ENCODE results near the gene RPLP1. TPM values are rescaled to one million over a fixed set of nuclear protein-coding genes. Genes with fewer than 3 reads are reported as not detected.
"Not testable (repeated sequence)": the region's sequence is repeated elsewhere in the genome, so short reads cannot be mapped to it uniquely, and the experiment has no call there.

RPLP1 gene
- total RNA-seq, 1 donor from 2014 or later, result 617 TPM

- no peak overlapping the region for H3K4me3 ChIP-seq (ENCODE audit: low read depth, low read length)
- TF ChIP-seq CTCF (conservative IDR thresholded peaks at IDR 0.05; ENCODE audit: low read depth, low read length), result no peak
Observed at GRCh38 chr15:69436951-69437350, 15.7 kb upstream of the RPLP1 start.

GRCh38 chr15:69439623-69440022 is 13.0 kb upstream of the RPLP1 start:
- H3K4me3 ChIP-seq (ENCODE audit: low read depth, low read length), result no peak overlapping the region
- DNase-seq (ENCODE audit: low read depth), result no peak
- TF ChIP-seq CTCF (conservative IDR thresholded peaks at IDR 0.05; ENCODE audit: low read depth, low read length), result no peak

More at GRCh38 chr15:69436951-69437350, 15.7 kb upstream of the RPLP1 start:
- no peak for DNase-seq (ENCODE audit: low read depth)

DNA sequence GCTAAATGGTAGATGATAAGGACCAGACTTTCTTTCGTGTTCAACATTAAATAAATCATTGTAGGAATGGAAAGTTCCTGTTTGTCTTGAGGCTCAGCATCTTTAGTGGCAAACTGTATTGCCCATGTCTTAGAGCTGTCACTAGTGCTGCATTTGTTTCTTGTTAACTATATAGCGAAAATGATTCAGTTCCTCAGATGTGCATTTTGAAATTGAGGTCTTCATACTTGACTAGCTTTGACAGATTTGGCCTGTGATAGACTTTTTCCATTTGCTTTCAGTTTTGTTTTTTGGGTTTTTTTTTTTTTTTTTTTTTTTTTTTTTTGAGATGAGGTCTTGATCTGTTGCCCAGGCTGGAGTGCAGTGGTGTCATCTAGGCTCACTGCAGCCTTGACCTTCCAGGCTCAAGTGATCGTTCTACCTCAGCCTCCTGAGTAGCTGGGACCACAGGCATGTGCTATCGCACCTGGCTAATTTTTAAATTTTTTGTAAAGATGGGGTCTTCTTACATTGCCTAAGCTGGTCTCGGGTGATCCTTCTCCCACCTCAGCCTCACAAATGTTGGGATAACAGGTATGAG is 9.5 kb upstream of the RPLP1 start:
- TF ChIP-seq CTCF (conservative IDR thresholded peaks at IDR 0.05; ENCODE audit: low read depth, low read length), result no peak
- no peak for DNase-seq (ENCODE audit: low read depth)

DNA sequence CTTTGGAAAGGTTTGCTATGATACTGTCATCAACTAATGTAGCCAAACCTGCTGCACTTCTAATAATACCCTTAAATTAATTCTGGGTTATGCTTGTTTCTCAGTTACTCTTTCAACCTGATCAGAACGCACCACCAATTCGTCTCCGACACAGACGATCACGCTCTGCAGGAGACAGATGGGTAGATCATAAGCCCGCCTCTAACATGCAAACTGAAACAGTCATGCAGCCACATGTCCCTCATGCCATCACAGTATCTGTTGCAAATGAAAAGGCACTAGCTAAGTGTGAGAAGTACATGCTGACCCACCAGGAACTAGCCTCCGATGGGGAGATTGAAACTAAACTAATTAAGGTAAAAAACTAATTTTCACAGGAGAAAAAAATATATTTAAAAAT is 7.9 kb upstream of the RPLP1 start:
- no peak for DNase-seq (ENCODE audit: low read depth)
- no peak overlapping the region for H3K4me3 ChIP-seq (ENCODE audit: low read depth, low read length)
- TF ChIP-seq CTCF (conservative IDR thresholded peaks at IDR 0.05; ENCODE audit: low read depth, low read length), result no peak

More for the DNA sequence above, 9.5 kb upstream of the RPLP1 start:
- no peak overlapping the region for H3K4me3 ChIP-seq (ENCODE audit: low read depth, low read length)

- no peak for DNase-seq (ENCODE audit: low read depth)
- H3K4me3 ChIP-seq (ENCODE audit: low read depth, low read length), result no peak overlapping the region
- TF ChIP-seq CTCF (conservative IDR thresholded peaks at IDR 0.05; ENCODE audit: low read depth, low read length), result no peak
Observed at GRCh38 chr15:69446953-69447352, 5.7 kb upstream of the RPLP1 start.

DNA sequence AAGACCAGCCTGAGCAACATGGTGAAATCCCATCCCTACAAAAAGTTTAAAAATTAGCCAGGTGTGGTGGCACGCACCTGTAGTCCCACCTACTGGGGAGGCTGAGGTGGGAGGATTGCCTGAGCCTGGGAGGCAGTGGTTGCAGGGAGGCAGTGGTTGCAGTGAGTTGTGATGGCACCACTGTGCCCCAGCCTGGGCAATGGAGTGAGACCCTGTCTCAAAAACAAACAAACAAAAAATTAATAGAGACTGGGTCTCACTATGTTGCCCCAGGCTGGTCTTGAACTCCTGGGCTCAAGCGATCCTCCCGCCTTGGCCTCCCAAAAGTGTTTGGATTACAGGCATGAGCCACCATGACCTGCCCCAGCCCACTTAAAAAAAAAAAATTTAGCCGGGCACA is 2.4 kb upstream of the RPLP1 start:
- DNase-seq (ENCODE audit: low read depth); H3K4me3 ChIP-seq (ENCODE audit: low read depth, low read length): not testable (repeated sequence)

DNA sequence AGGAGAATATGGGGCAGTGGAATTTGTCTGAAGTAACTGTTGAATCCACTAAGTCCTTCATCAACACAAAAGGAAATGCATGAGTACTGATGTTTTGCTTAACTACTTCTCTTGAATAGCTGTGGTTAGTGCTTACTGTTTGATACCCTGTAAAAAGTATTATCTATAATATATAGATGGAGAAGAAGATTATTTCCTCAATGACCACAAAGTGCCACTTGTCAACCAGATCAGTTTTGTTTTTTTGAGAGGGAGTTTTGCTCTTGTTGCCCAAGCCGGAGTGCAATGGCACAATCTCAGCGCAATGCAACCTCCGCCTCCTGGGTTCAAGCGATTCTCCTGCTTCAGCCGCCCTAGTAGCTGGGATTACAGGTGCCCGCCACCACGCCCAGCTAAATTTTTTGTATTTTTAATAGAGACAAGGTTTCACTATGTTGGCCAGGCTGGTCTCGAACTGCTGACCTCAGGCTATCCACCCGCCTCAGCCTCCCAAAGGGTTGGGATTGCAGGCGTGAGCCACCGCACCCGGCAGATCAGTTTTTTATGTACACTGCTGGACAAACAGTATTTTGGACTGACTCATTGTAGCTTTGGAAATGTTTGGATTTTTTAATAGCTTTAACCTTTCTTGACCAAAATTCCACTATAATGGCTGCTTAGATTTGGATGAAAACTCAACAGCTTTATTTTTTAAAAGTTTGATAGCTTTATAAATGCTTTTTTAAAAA is 1.5 kb upstream of the RPLP1 start:
- peak overlapping the region; percentile 89 for H3K4me3 ChIP-seq (ENCODE audit: low read depth, low read length)
- no peak for DNase-seq (ENCODE audit: low read depth)
- TF ChIP-seq CTCF (conservative IDR thresholded peaks at IDR 0.05; ENCODE audit: low read depth, low read length), result no peak
